Right renal pelvis (tissue), 4 donors: ENCODE results near the gene UBAP1L. TPM values are rescaled to one million over a fixed set of nuclear protein-coding genes. Genes with fewer than 3 reads are reported as not detected.

Experiments used
- DNase-seq, 4 donors: peaks; one replicate each; pipeline ENCODE4 v3.0.0-alpha.2; 2013; ENCODE audit warnings: low read depth in 4 of 4, low spot score in 3 of 4, missing footprints in 1 of 4
- polyA plus RNA-seq, 4 donors: library from polyadenylated mRNA; unstranded; fragments of 120-200 nt; gene quantifications; one replicate each; pipeline ENCODE4 v1.2.1, GENCODE V29; 2013; ENCODE audit not compliant: insufficient read length in 4 of 4

Gene UBAP1L
- polyA plus RNA-seq, 4 donors, result 3.0 to 5.7 (median 3.6) TPM

GRCh38 chr15:65068403-65068788 lies 46.6 kb downstream of the UBAP1L start:
- DNase-seq, result no peak

GRCh38 chr15:65067645-65068402 lies 47.2 kb downstream of the UBAP1L start, which contains the start of gene RASL12:
Gene RASL12 (minus strand): TSS chr15:65067991. CDS start chr15:65067835, 156 bp downstream.
- DNase-seq, result no peak

GRCh38 chr15:65067317-65067644 lies 47.7 kb downstream of the UBAP1L start:
- DNase-seq, result no peak

- DNase-seq, result no peak
Observed at GRCh38 chr15:65066635-65067316, 48.2 kb downstream of the UBAP1L start.

- no peak for DNase-seq
Observed at GRCh38 chr15:65066001-65066634, 48.9 kb downstream of the UBAP1L start.

GRCh38 chr15:65062726-65063125 lies 52.3 kb downstream of the UBAP1L start:
- no peak for DNase-seq

GRCh38 chr15:65062061-65062460 lies 52.9 kb downstream of the UBAP1L start:
- DNase-seq, result no peak

GRCh38 chr15:65060641-65061397 lies 54.2 kb downstream of the UBAP1L start:
- no peak for DNase-seq

- DNase-seq, result no peak
Observed at GRCh38 chr15:65059931-65060596, 54.9 kb downstream of the UBAP1L start.

GRCh38 chr15:65059369-65059750 lies 55.6 kb downstream of the UBAP1L start:
- no peak for DNase-seq

- no peak for DNase-seq
Observed at GRCh38 chr15:65058394-65059368, 56.3 kb downstream of the UBAP1L start.

GRCh38 chr15:65057549-65057940 lies 57.5 kb downstream of the UBAP1L start:
- DNase-seq, result no peak

- no peak for DNase-seq
Observed at GRCh38 chr15:65056868-65057548, 58.0 kb downstream of the UBAP1L start.

GRCh38 chr15:65056106-65056505 lies 58.9 kb downstream of the UBAP1L start:
- DNase-seq, result no peak

GRCh38 chr15:65055201-65055870 lies 59.7 kb downstream of the UBAP1L start:
- DNase-seq, result no peak

- DNase-seq, result no peak
Observed at GRCh38 chr15:65054333-65055200, 60.4 kb downstream of the UBAP1L start.

GRCh38 chr15:65052956-65053355 lies 62.0 kb downstream of the UBAP1L start:
- DNase-seq, result no peak
